ENCODE results near the gene KRTAP2-2.
"Not testable (repeated sequence)": the region's sequence is repeated elsewhere in the genome, so short reads cannot be mapped to it uniquely, and the experiment has no call there.

Gene KRTAP2-2, protein sequence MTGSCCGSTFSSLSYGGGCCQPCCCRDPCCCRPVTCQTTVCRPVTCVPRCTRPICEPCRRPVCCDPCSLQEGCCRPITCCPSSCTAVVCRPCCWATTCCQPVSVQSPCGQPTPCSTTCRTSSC

DNA sequence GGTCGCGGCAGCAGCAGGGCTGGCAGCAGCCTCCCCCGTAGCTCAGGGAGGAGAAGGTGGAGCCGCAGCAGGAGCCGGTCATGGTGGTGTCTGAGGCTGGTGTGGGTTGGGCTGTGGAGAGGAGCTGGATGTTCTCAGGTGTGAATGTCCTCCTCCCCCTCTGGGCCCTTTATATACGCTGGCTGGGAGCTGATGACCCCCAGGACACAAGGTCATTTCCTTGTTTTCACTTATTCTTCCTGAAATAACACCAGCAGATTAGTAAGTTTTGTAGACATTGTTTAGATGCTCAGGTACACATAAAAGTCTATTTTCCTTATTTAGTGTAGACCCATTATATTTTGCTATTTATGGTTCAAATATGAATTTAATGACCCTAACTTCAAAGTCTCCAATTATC, at the start of gene KRTAP2-2:
KRTAP2-2 (minus strand) TSS at position 101 of the 400 bp plus-strand sequence; CDS start at position 82, 19 bp downstream.
- H3K27ac ChIP-seq; H3K4me3 ChIP-seq; DNase-seq (ENCODE audit: low spot score): not testable (repeated sequence)

GRCh38 chr17:41104386-41105038, 49.5 kb upstream of the KRTAP2-2 start:
- not testable (repeated sequence) for DNase-seq (ENCODE audit: low spot score); H3K4me3 ChIP-seq

GRCh38 chr17:41103896-41104295, 48.9 kb upstream of the KRTAP2-2 start:
- H3K4me3 ChIP-seq, result no peak overlapping the region
- H3K27ac ChIP-seq, result no peak overlapping the region
- no peak for DNase-seq (ENCODE audit: low spot score)
- TF ChIP-seq, protein P1, sequence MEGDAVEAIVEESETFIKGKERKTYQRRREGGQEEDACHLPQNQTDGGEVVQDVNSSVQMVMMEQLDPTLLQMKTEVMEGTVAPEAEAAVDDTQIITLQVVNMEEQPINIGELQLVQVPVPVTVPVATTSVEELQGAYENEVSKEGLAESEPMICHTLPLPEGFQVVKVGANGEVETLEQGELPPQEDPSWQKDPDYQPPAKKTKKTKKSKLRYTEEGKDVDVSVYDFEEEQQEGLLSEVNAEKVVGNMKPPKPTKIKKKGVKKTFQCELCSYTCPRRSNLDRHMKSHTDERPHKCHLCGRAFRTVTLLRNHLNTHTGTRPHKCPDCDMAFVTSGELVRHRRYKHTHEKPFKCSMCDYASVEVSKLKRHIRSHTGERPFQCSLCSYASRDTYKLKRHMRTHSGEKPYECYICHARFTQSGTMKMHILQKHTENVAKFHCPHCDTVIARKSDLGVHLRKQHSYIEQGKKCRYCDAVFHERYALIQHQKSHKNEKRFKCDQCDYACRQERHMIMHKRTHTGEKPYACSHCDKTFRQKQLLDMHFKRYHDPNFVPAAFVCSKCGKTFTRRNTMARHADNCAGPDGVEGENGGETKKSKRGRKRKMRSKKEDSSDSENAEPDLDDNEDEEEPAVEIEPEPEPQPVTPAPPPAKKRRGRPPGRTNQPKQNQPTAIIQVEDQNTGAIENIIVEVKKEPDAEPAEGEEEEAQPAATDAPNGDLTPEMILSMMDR (IDR thresholded peaks at IDR 0.05), result no peak

More at GRCh38 chr17:41104386-41105038, 49.5 kb upstream of the KRTAP2-2 start:
- not testable (repeated sequence) for H3K27ac ChIP-seq

DNA sequence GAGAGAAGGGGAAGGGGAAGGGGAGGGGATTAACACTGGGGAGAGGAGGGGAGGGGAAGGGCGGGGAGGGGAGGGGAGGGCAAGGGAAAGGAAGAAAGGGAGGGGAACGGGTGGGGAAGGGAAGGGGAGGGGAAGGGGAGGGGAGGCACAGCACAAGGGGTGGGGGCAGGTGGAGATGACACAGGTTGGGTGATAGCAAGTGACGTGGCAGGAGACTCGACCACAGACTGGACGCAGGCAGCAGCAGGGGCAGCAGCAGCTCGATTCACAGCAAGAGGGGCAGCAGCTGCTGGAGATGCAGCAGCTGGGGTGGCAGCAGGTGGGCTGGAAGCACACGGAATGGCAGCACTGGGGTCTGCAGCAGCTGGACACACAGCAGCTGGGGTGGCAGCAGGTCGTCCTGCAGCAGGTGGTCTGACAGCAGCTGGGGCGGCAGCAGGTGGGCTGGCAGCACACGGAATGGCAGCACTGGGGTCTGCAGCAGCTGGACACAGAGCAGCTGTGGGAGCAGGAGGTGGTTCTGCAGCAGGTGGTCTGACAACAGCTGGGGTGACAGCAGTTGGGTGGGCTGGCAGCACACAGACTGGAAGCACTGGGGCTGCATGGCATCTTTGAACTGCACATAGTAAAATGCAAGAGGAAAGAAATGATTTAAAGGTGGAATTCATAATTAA, 46.7 kb upstream of the KRTAP2-2 start, which contains the start of gene KRTAP4-16:
KRTAP4-16 (minus strand) TSS at position 624 of the 674 bp plus-strand sequence; CDS start at position 624, 0 bp downstream.
- no peak for DNase-seq (ENCODE audit: low spot score)
- TF ChIP-seq, protein P1 (IDR thresholded peaks at IDR 0.05), result no peak
- Histone ChIP-seq H3K27ac (no peak within 1 kb of the TSS), H3K4me3 (no peak within 1 kb of the TSS)

- not testable (repeated sequence) for H3K4me3 ChIP-seq; DNase-seq (ENCODE audit: low spot score); H3K27ac ChIP-seq
Measured at GRCh38 chr17:41099682-41100480, 44.9 kb upstream of the KRTAP2-2 start.

GRCh38 chr17:41098481-41098880, 43.5 kb upstream of the KRTAP2-2 start:
- H3K4me3 ChIP-seq, result no peak overlapping the region
- no peak overlapping the region for H3K27ac ChIP-seq
- TF ChIP-seq, protein P1 (IDR thresholded peaks at IDR 0.05), result no peak
- DNase-seq (ENCODE audit: low spot score), result no peak

GRCh38 chr17:41098042-41098441, 43.0 kb upstream of the KRTAP2-2 start, which contains the start of gene KRTAP4-8:
Gene KRTAP4-8 (minus strand): TSS chr17:41098142. CDS start chr17:41098084, 58 bp downstream.
- DNase-seq (ENCODE audit: low spot score), result no peak
- H3K27ac ChIP-seq, result no peak within 1 kb of the TSS
- no peak within 1 kb of the TSS for H3K4me3 ChIP-seq
- TF ChIP-seq, protein P1 (IDR thresholded peaks at IDR 0.05), result no peak

DNA sequence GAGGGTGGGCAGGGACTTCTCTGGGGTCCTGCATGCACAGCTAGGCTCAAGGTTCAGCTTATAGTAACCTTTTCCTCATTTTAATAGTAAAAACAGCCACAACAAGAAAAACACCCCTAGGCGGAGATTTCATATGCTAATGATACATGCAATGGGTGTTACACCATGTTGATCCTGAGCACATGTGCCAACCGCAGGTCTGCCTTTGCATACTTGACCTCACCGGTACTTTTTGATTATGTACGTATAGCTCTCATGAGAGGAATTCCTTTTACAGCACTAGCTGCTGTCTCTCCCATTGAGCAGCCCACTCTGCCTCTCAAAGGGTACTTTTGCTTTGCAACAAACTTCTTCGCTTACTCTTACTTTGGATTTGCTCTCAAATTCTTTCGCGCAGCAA, 41.0 kb upstream of the KRTAP2-2 start:
- DNase-seq (ENCODE audit: low spot score), result no peak

DNA sequence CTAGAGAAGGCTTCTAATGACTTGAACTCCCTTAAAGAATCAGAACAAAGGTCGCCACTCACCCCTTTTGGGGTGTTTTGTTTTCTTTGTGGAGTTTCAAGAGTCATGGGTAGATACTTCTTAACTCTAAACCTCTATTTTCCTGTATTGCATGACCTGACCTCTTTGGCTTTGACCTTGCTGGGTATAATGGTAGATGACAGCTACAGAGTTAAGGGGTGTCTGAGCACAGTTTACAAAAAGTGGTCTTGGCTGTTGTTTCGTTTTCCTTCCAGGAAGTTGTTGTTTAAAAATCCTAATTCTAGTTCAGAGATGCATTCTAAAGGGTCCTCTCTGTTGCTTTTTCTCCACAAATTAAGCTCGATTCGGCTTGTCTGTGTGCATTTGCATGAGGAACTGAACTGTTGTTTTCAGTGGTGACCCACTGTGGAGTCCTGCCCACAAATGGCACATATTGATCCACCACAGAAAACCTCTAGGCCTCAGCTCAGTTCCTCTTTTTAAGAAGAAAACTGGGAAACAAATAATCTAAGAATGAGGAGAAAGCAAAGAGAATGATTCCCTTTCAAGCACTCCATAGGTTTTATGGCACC, 33.8 kb upstream of the KRTAP2-2 start:
- DNase-seq (ENCODE audit: low spot score); H3K4me3 ChIP-seq; H3K27ac ChIP-seq: not testable (repeated sequence)

More for the DNA sequence above, 41.0 kb upstream of the KRTAP2-2 start:
- Histone ChIP-seq H3K27ac (no peak overlapping the region), H3K4me3 (no peak overlapping the region)
- TF ChIP-seq, protein P1 (IDR thresholded peaks at IDR 0.05), result no peak

- not testable (repeated sequence) for H3K27ac ChIP-seq; DNase-seq (ENCODE audit: low spot score); H3K4me3 ChIP-seq
Measured at GRCh38 chr17:41084100-41084856, 29.2 kb upstream of the KRTAP2-2 start, which contains the start of gene KRTAP4-7. Gene KRTAP4-7 (plus strand): TSS chr17:41084150. CDS start chr17:41084207, 57 bp downstream.

DNA sequence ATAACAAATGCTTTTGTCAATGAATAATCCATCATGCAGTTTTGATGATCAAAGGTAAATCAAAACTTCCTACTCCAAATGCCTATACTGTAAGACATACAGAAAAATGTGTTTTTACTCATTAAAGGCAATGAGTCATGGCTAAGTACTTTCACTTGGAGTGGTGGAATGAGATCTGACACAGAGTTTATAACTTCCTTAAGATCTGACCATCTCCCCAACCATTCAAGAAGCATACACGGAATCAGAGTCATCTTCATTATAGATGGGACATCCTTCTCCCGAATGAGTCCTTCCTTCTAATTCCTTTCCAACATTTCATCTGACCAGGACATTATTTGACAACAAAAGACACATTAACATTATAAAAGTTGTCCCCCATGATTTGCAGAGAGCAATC, 28.4 kb upstream of the KRTAP2-2 start:
- not testable (repeated sequence) for H3K27ac ChIP-seq; H3K4me3 ChIP-seq; DNase-seq (ENCODE audit: low spot score)
